ENCODE results near the gene NOTCH4.

The NOTCH4 gene

GRCh38 chr6:32148289-32149091, 75.4 kb downstream of the NOTCH4 start:
- TF ChIP-seq GATA1 (IDR thresholded peaks at IDR 0.05; ENCODE audit: low read depth, low read length) (no peak), POLR2A (IDR thresholded peaks at IDR 0.05; ENCODE audit: low read length) (peak; percentile 28)
- peak; percentile 88 for DNase-seq

GRCh38 chr6:32147401-32148132, 76.3 kb downstream of the NOTCH4 start:
- DNase-seq, result peak in 1 of 2 experiments; percentile 47
- TF ChIP-seq POLR2A (IDR thresholded peaks at IDR 0.05; ENCODE audit: low read length) (no peak), GATA1 (IDR thresholded peaks at IDR 0.05; ENCODE audit: low read depth, low read length) (no peak)

- no peak for TF ChIP-seq POLR2A (IDR thresholded peaks at IDR 0.05; ENCODE audit: low read length)
Observed at GRCh38 chr6:32146687-32147086, 77.2 kb downstream of the NOTCH4 start.

GRCh38 chr6:32146287-32146686, 77.6 kb downstream of the NOTCH4 start:
- no peak for TF ChIP-seq GATA1 (IDR thresholded peaks at IDR 0.05; ENCODE audit: low read depth, low read length)
- TF ChIP-seq POLR2A (IDR thresholded peaks at IDR 0.05; ENCODE audit: low read length), result no peak
- no peak for DNase-seq

More at GRCh38 chr6:32146687-32147086, 77.2 kb downstream of the NOTCH4 start:
- no peak for DNase-seq
